WTC11 (cell line): ENCODE measurements around the gene KAZN. TPM values are rescaled to one million over a fixed set of nuclear protein-coding genes. Genes with fewer than 3 reads are reported as not detected.

ENCODE experiments used
- ATAC-seq: fragments of 200-7000 bp; cut with Tn5 transposase; 2 replicates; pipeline ENCODE4 v1.10.0; 2021; ENCODE audit warnings: mild to moderate bottlenecking, moderate library complexity
- CTCF ChIA-PET: fragments of 300-600 bp; sonication (Branson Sonifier 250); formaldehyde crosslinking; loops from one replicate; lab custom pipeline; 2021; ENCODE audit warnings: antibody characterized with exemption; lab: Charles Lee
- POLR2A ChIA-PET: fragments of 350-600 bp; sonication (Branson Sonifier 250); formaldehyde crosslinking; loops from one replicate; lab custom pipeline; 2021; ENCODE audit warnings: antibody characterized with exemption; lab: Charles Lee
- DNase-seq: peaks from one replicate; pipeline ENCODE4 v3.0.0; 2021; ENCODE audit warnings: low spot score
- H3K27ac Mint-ChIP-seq: 2 replicates; pipeline ENCODE4 v1.8.0; 2021; ENCODE audit warnings: mixed read lengths
- H3K27me3 Mint-ChIP-seq: 2 replicates; pipeline ENCODE4 v1.8.0; 2021; ENCODE audit warnings: low read depth, mild to moderate bottlenecking, moderate library complexity, mixed read lengths
- H3K36me3 Mint-ChIP-seq: 2 replicates; pipeline ENCODE4 v1.8.0; 2021; ENCODE audit warnings: mixed read lengths
- H3K4me1 Mint-ChIP-seq: 2 replicates; pipeline ENCODE4 v1.8.0; 2022; ENCODE audit warnings: mixed read lengths
- H3K4me3 Mint-ChIP-seq: 2 replicates; pipeline ENCODE4 v1.8.0; 2021; ENCODE audit warnings: mild to moderate bottlenecking, moderate library complexity, mixed read lengths
- H3K9me3 Mint-ChIP-seq: 2 replicates; pipeline ENCODE4 v1.8.0; 2021; ENCODE audit warnings: mixed read lengths
- E2F4 ChIP-seq: sonication (generic); formaldehyde crosslinking; IDR thresholded peaks from 2 replicates; pipeline ENCODE4 v1.8.1; 2022; ENCODE audit warnings: low read depth, mild to moderate bottlenecking, moderate library complexity, missing genetic modification reagents, borderline replicate concordance
- E2F5 ChIP-seq: sonication (generic); formaldehyde crosslinking; IDR thresholded peaks from 2 replicates; pipeline ENCODE4 v1.8.1; 2022; ENCODE audit warnings: mild to moderate bottlenecking, moderate library complexity, missing genetic modification reagents
- FOXK1 ChIP-seq: sonication (generic); formaldehyde crosslinking; IDR thresholded peaks from 2 replicates; pipeline ENCODE4 v1.8.0; 2022; ENCODE audit warnings: mild to moderate bottlenecking, moderate library complexity, missing genetic modification reagents
- FOXP4 ChIP-seq: sonication (generic); formaldehyde crosslinking; IDR thresholded peaks from 2 replicates; pipeline ENCODE4 v1.8.0; 2022; ENCODE audit warnings: mild to moderate bottlenecking, missing genetic modification reagents
- IRF1 ChIP-seq: sonication (generic); formaldehyde crosslinking; IDR thresholded peaks from 2 replicates; pipeline ENCODE4 v1.8.0; 2023; ENCODE audit warnings: missing genetic modification reagents
- NFATC4 ChIP-seq: fragments of 250-450 bp; sonication (Bioruptor Pico); IDR thresholded peaks from 2 replicates; pipeline ENCODE4 v1.9.0; 2021; ENCODE audit warnings: mild to moderate bottlenecking
- NR1H2 ChIP-seq: sonication (generic); formaldehyde crosslinking; IDR thresholded peaks from 2 replicates; pipeline ENCODE4 v1.9.0; 2021; ENCODE audit warnings: mild to moderate bottlenecking, moderate library complexity, missing genetic modification reagents
- NR2C2 ChIP-seq: sonication (generic); formaldehyde crosslinking; IDR thresholded peaks from 2 replicates; pipeline ENCODE4 v1.8.0; 2022; ENCODE audit warnings: mild to moderate bottlenecking, missing genetic modification reagents
- NR3C1 ChIP-seq: sonication (generic); formaldehyde crosslinking; conservative IDR thresholded peaks from 2 replicates; pipeline ENCODE4 v1.8.1; 2023; ENCODE audit warnings: low read depth, mild to moderate bottlenecking, missing genetic modification reagents
- PREB ChIP-seq: sonication (generic); formaldehyde crosslinking; IDR thresholded peaks from 2 replicates; pipeline ENCODE4 v1.8.1; 2022; ENCODE audit warnings: mild to moderate bottlenecking, missing genetic modification reagents, moderate library complexity, borderline replicate concordance
- RELA ChIP-seq: sonication (generic); formaldehyde crosslinking; IDR thresholded peaks from 2 replicates; pipeline ENCODE4 v1.8.1; 2022; ENCODE audit warnings: missing genetic modification reagents, mild to moderate bottlenecking, borderline replicate concordance
- SMAD3 ChIP-seq: sonication (generic); formaldehyde crosslinking; IDR thresholded peaks from 2 replicates; pipeline ENCODE4 v1.8.0; 2022; ENCODE audit warnings: missing genetic modification reagents, mild to moderate bottlenecking, borderline replicate concordance
- SOX15 ChIP-seq: fragments of 250-450 bp; sonication (Bioruptor Pico); IDR thresholded peaks from 2 replicates; pipeline ENCODE4 v1.9.0; 2021; ENCODE audit warnings: mild to moderate bottlenecking
- ZBTB21 ChIP-seq: sonication (generic); formaldehyde crosslinking; IDR thresholded peaks from 2 replicates; pipeline ENCODE4 v1.8.1; 2023; ENCODE audit warnings: mild to moderate bottlenecking, missing genetic modification reagents, borderline replicate concordance
- ZNF138 ChIP-seq: sonication (generic); formaldehyde crosslinking; conservative IDR thresholded peaks from 2 replicates; pipeline ENCODE4 v1.8.1; 2022; ENCODE audit warnings: mild to moderate bottlenecking, moderate library complexity, missing genetic modification reagents
- ZNF219 ChIP-seq: sonication (generic); formaldehyde crosslinking; IDR thresholded peaks from 2 replicates; pipeline ENCODE4 v1.8.0; 2023; ENCODE audit warnings: missing genetic modification reagents, mild to moderate bottlenecking, borderline replicate concordance
- ZNF281 ChIP-seq: sonication (generic); formaldehyde crosslinking; IDR thresholded peaks from 2 replicates; pipeline ENCODE4 v1.8.0; 2023; ENCODE audit warnings: mild to moderate bottlenecking, missing genetic modification reagents
- ZNF317 ChIP-seq: sonication (generic); formaldehyde crosslinking; IDR thresholded peaks from 2 replicates; pipeline ENCODE4 v1.8.1; 2023; ENCODE audit warnings: low read depth, mild to moderate bottlenecking, moderate library complexity, missing genetic modification reagents, borderline replicate concordance
- ZNF396 ChIP-seq: fragments of 250-450 bp; sonication (Bioruptor Pico); IDR thresholded peaks from 2 replicates; pipeline ENCODE4 v1.8.0; 2021; ENCODE audit warnings: mild to moderate bottlenecking, moderate library complexity, borderline replicate concordance
- ZNF423 ChIP-seq: fragments of 250-450 bp; sonication (Bioruptor Pico); IDR thresholded peaks from 2 replicates; pipeline ENCODE4 v2.1.2; 2022; ENCODE audit warnings: mild to moderate bottlenecking, moderate library complexity
- ZSCAN18 ChIP-seq: fragments of 250-450 bp; sonication (Bioruptor Pico); IDR thresholded peaks from 2 replicates; pipeline ENCODE4 v2.1.2; 2022; ENCODE audit warnings: mild to moderate bottlenecking, moderate library complexity
- total RNA-seq: library from RNA; stranded (reverse); gene quantifications from 3 replicates; pipeline ENCODE4 v1.2.3, GENCODE V29; 2021

KAZN gene
- total RNA-seq, 1 experiment from 2014 or later = 19.9 TPM

GRCh38 chr1:14972107-14972506 lies 373.6 kb downstream of the KAZN start (continued):
- TF ChIP-seq ZNF281 (CRISPR knock-in tag) (no peak), ZNF219 (no peak), FOXK1 (no peak)

- peaks cover 12% of the 10 kb centered on the region for H3K4me1 Mint-ChIP-seq
- DNase-seq = no peak
- CTCF ChIA-PET = interaction anchor here (0.6 to 1.4 kb wide), 2 partner anchors 65 to 245 kb away, joined by 3 to 6 read pairs; no protein-coding TSS in a partner anchor
- no peak for TF ChIP-seq ZNF317
- TF ChIP-seq FOXP4 (CRISPR knock-in tag) = no peak
- TF ChIP-seq, all 79 proteins: peak for 0
- Mint-ChIP-seq H3K9me3 (peaks cover 19% of the 10 kb centered on the region), H3K36me3 (peaks cover 17% of the 10 kb centered on the region), H3K27me3 (no peaks in the 10 kb centered on the region), H3K27ac (no peak overlapping the region), H3K4me3 (no peak overlapping the region)
- ATAC-seq = no peak
- POLR2A ChIA-PET = no interaction called here
Measured at GRCh38 chr1:14973773-14974172, 375.3 kb downstream of the KAZN start.

- Mint-ChIP-seq H3K27ac (no peak overlapping the region), H3K4me1 (peaks cover 12% of the 10 kb centered on the region), H3K36me3 (peaks cover 17% of the 10 kb centered on the region), H3K9me3 (peaks cover 19% of the 10 kb centered on the region), H3K27me3 (no peaks in the 10 kb centered on the region), H3K4me3 (no peak overlapping the region)
- ChIA-PET CTCF (interaction anchor here (0.6 to 1.4 kb wide), 5 partner anchors 9 to 246 kb away, joined by 3 to 6 read pairs (median 3); no protein-coding TSS in a partner anchor), POLR2A (no interaction called here)
- TF ChIP-seq NR2C2 (CRISPR knock-in tag) (no peak), NR1H2 (CRISPR knock-in tag) (no peak), ZNF396 (no peak), RELA (CRISPR knock-in tag) (no peak), ZSCAN18 (CRISPR knock-in tag) (no peak), SOX15 (CRISPR knock-in tag) (no peak), ZBTB21 (CRISPR knock-in tag) (no peak), PREB (no peak), E2F5 (CRISPR knock-in tag) (no peak), NFATC4 (CRISPR knock-in tag) (no peak), SMAD3 (CRISPR knock-in tag) (no peak), E2F4 (CRISPR knock-in tag) (no peak), NR3C1 (CRISPR knock-in tag) (no peak), ZNF138 (CRISPR knock-in tag) (no peak), ZNF423 (CRISPR knock-in tag) (no peak), IRF1 (CRISPR knock-in tag) (no peak)
- no peak for ATAC-seq
- no peak for DNase-seq
Measured at GRCh38 chr1:14974361-14974760, 375.9 kb downstream of the KAZN start.
